ENCODE data around the gene PRKAG2. TPM values are rescaled to one million over a fixed set of nuclear protein-coding genes. Genes with fewer than 3 reads are reported as not detected.

PRKAG2 gene
- total and polyA plus RNA-seq, 2 of the 8 experiments (the other 6 are each of a cell fraction or from before 2014, with no cell fraction given): 7.5 to 18.1 TPM

- Histone ChIP-seq H2AK5ac (ENCODE audit: low read depth, low read length) (no peak overlapping the region), H3K4me2 (ENCODE audit: insufficient read depth in 1 of 2, low read depth in 2 of 2, low read length in 2 of 2) (no peak overlapping the region), H3K9me3 (ENCODE audit: insufficient read depth in 2 of 2, low read depth in 1 of 2, low read length in 1 of 2) (no peaks in the 10 kb centered on the region), H3K27ac (ENCODE audit: low read depth, low read length) (no peak overlapping the region), H4K91ac (replicated peaks; ENCODE audit: insufficient read length, low read length) (no peak overlapping the region), H2BK15ac (ENCODE audit: low read length) (no peak overlapping the region), H3K18ac (ENCODE audit: extremely low read depth, low read length) (no peak overlapping the region), H2AFZ (ENCODE audit: low read length) (no peak overlapping the region), H3K79me2 (ENCODE audit: control insufficient read depth in 1 of 2, insufficient read depth in 2 of 2, low read length in 2 of 2) (peaks cover 51 to 88% of the 10 kb centered on the region in 2 experiments), H3K56ac (replicated peaks; ENCODE audit: insufficient read length, low read depth, low read length) (no peak overlapping the region), H4K5ac (ENCODE audit: insufficient read length, low read depth, low read length) (no peak overlapping the region), H3K9ac (replicated peaks in 1 of 4; ENCODE audit: extremely low read depth in 1 of 4, low read depth in 3 of 4, low read length in 3 of 4) (no peak overlapping the region), H2BK20ac (ENCODE audit: low read length) (no peak overlapping the region), H2BK120ac (replicated peaks; ENCODE audit: low read depth, low read length) (no peak overlapping the region), H3K23ac (ENCODE audit: insufficient read length) (no peak overlapping the region), H3K23me2 (ENCODE audit: low read depth, low read length) (peaks cover 11% of the 10 kb centered on the region), H3K4me3 (ENCODE audit: extremely low read depth in 1 of 4, insufficient read depth in 2 of 4, low read depth in 3 of 4, low read length in 4 of 4) (no peak overlapping the region), H3K4ac (replicated peaks; ENCODE audit: insufficient read length, low read depth, low read length) (no peak overlapping the region), H3K14ac (ENCODE audit: insufficient read length) (no peak overlapping the region), H4K20me1 (replicated peaks in 1 of 2; ENCODE audit: control insufficient read depth in 1 of 2, insufficient read depth in 2 of 2, low read length in 2 of 2) (peaks cover 34 to 38% of the 10 kb centered on the region in 2 experiments), H3K4me1 (replicated peaks in 1 of 4; ENCODE audit: control insufficient read depth in 3 of 4, insufficient read depth in 4 of 4, low read length in 3 of 4) (peaks cover 2 to 12% (median 2%) of the 10 kb centered on the region in 4 experiments; a peak in 5 of 7 replicates), H2BK5ac (ENCODE audit: low read depth, low read length) (no peak overlapping the region), H4K8ac (ENCODE audit: extremely low read depth, insufficient read depth, low read length) (no peak overlapping the region), H3K36me3 (ENCODE audit: control insufficient read depth in 2 of 4, insufficient read depth in 4 of 4, low read length in 3 of 4) (no peaks in the 10 kb centered on the region), H3K79me1 (ENCODE audit: low read depth, low read length) (peaks cover 5% of the 10 kb centered on the region), H2BK12ac (ENCODE audit: low read depth, low read length) (no peak overlapping the region), H3K27me3 (replicated peaks in 1 of 4; ENCODE audit: control insufficient read depth in 3 of 4, extremely low read depth in 1 of 4, insufficient read depth in 3 of 4, low read length in 3 of 4) (no peaks in the 10 kb centered on the region)
- no peak for DNase-seq (ENCODE audit: low read depth in 1 of 2, low spot score in 2 of 2)
- POLR2A ChIA-PET (ENCODE audit: partially characterized antibody): interaction anchor here (1.0 to 6.3 kb wide), 4 partner anchors 9 to 28 kb away, joined by 3 to 42 read pairs (median 4); no protein-coding TSS in a partner anchor
- no peak for FAIRE-seq
- CTCF ChIA-PET (ENCODE audit: partially characterized antibody): interaction anchor here (0.6 to 2.0 kb wide), 4 partner anchors 8 to 143 kb away, joined by 3 to 6 read pairs (median 4); no protein-coding TSS in a partner anchor
- TF ChIP-seq SIN3A (conservative IDR thresholded peaks at IDR 0.05 in 1 of 2, IDR thresholded peaks at IDR 0.05 in 1 of 2; ENCODE audit: low read depth in 1 of 2, low read length in 2 of 2) (no peak), RAD21 (IDR thresholded peaks at IDR 0.05 in 1 of 2, conservative IDR thresholded peaks at IDR 0.05 in 1 of 2; ENCODE audit: low read depth in 2 of 2, low read length in 2 of 2) (no peak), SIRT6 (IDR thresholded peaks at IDR 0.05; ENCODE audit: low read length) (no peak), PHF8 (conservative IDR thresholded peaks at IDR 0.05; ENCODE audit: low read depth, low read length) (no peak), MAX (IDR thresholded peaks at IDR 0.05) (no peak), HDAC6 (IDR thresholded peaks at IDR 0.05; ENCODE audit: low read depth, low read length) (no peak), JUN (IDR thresholded peaks at IDR 0.05; ENCODE audit: low read depth, low read length) (no peak), SIX5 (IDR thresholded peaks at IDR 0.05; ENCODE audit: low read depth, low read length) (no peak), SP4 (IDR thresholded peaks at IDR 0.05; ENCODE audit: low read length) (no peak), CHD1 (IDR thresholded peaks at IDR 0.05; ENCODE audit: low read depth, low read length) (no peak), SAP30 (IDR thresholded peaks at IDR 0.05; ENCODE audit: insufficient read depth, insufficient replicate concordance, low read length) (no peak), CTCF (IDR thresholded peaks at IDR 0.05; ENCODE audit: control extremely low read depth in 1 of 3, insufficient read depth in 1 of 3, low read depth in 1 of 3, low read length in 3 of 3) (no peak)
Observed at GRCh38 chr7:151515276-151515565, 361.7 kb downstream of the PRKAG2 start.

Data from H1 (cell line).